ENCODE measurements around the gene FIS1.
"Not testable (repeated sequence)": the region's sequence is repeated elsewhere in the genome, so short reads cannot be mapped to it uniquely, and the experiment has no call there.

Gene FIS1

DNA sequence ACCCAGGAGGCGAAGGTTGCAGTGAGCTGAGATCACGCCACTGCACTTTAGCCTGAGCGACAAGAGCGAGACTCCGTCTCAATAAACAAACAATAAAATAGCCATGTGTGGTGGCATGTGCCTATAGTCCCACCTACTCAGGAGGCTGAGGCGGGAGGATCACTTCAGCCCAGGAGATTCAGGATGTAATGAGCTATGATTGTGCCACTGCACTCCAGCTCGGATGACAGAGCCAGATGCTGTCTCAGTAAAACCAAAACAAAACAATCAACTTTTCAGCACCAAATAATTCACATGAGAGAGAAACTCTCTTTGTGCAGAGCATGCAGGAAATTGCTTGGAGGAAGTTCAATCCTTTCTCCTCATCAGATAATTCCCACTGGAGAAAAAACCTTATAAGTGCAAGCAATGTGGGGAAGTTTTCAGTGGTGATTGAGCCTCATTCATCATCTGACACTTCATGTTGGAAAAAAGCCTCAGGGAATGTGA lies 13.4 kb upstream of the FIS1 start:
- no peak for TF ChIP-seq Cebpa-rat (IDR thresholded peaks at IDR 0.05)

DNA sequence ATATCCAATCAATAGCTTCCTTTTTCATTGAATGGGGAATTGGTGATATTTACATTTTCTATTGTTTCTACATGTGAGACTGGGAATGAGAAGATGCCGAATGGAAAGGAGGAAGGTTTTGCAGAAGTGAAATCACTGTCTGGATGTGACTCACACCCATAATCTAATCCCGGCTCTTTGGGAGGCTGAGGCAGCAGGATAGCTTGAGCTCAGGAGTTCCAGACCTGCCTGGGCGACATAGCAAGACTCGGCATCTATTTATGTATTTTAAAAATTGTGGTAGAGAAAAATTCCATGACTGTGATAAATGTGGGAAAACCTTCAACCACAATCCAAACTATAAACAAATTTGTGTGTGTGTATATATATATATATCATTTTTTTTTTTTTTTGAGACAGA lies 10.9 kb upstream of the FIS1 start:
- peaks cover 0 to 11% (median 9%) of the 10 kb centered on the region in 11 experiments; a peak in 16 of 22 replicates for H4K20me1 ChIP-seq
- H3K4me2 ChIP-seq = peak overlapping the region in 2 of 11 experiments; percentile 41 to 53; a peak in 3 of 22 replicates
- H3K27ac ChIP-seq = no peak overlapping the region
- peaks cover 8 to 29% (median 16%) of the 10 kb centered on the region in 10 experiments for H3K4me1 ChIP-seq
- H3K9me3 ChIP-seq (replicated peaks in 1 of 11) = no peaks in the 10 kb centered on the region
- H3K4me3 ChIP-seq = no peak overlapping the region
- H3K27me3 ChIP-seq = no peaks in the 10 kb centered on the region
- TF ChIP-seq Cebpa-rat (IDR thresholded peaks at IDR 0.05) = no peak
- no peak overlapping the region for H3K9ac ChIP-seq
- H3K36me3 ChIP-seq = peaks cover 0 to 3% (median under 1%) of the 10 kb centered on the region in 11 experiments; a peak in 4 of 22 replicates

More for the DNA sequence above, 13.4 kb upstream of the FIS1 start:
- H3K9me3 ChIP-seq (replicated peaks in 1 of 11) = no peaks in the 10 kb centered on the region
- peak overlapping the region in 2 of 11 experiments; percentile 10 to 12; a peak in 2 of 22 replicates for H3K4me2 ChIP-seq
- H3K27ac ChIP-seq = no peak overlapping the region
- no peaks in the 10 kb centered on the region for H3K36me3 ChIP-seq
- no peaks in the 10 kb centered on the region for H4K20me1 ChIP-seq
- H3K4me3 ChIP-seq = no peak overlapping the region
- H3K4me1 ChIP-seq = peaks cover 0 to 24% (median 6%) of the 10 kb centered on the region in 10 experiments; a peak in 15 of 20 replicates
- H3K27me3 ChIP-seq = no peaks in the 10 kb centered on the region
- H3K9ac ChIP-seq = 0 out of 22 replicates have a peak overlapping the region, but pooled peaks of 1 of the 11 experiments have one; percentile 8

DNA sequence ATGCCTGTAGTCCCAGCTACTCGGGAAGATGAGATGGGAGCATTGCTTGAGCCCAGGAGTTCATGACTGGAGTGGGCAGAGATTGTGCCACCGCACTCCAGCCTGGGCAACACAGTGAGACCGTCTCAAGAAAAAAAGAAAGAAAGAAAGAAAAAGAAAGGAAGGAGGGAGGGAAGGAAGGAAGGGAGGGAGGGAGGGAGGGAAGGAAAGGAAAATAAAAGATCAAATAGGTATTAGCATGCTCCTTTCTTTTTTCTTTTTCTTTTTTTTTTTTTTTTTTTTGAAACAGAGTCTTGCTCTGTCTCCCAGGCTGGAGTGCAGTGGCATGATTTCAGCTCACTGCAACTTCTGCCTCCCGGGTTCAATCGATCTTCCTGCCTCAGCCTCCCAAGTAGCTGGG lies 8.3 kb upstream of the FIS1 start:
- not testable (repeated sequence) for H3K9me3 ChIP-seq (replicated peaks in 1 of 11); H3K27ac ChIP-seq; H3K27me3 ChIP-seq; H3K4me3 ChIP-seq; H3K9ac ChIP-seq
- Histone ChIP-seq H3K4me1 (peaks cover 18 to 47% (median 31%) of the 10 kb centered on the region in 10 experiments), H4K20me1 (peaks cover 11 to 37% (median 31%) of the 10 kb centered on the region in 11 experiments; a peak in 18 of 22 replicates), H3K36me3 (peaks cover 12 to 28% (median 23%) of the 10 kb centered on the region in 11 experiments), H3K4me2 (peak overlapping the region in 2 of 11 experiments; percentile 70 to 72; a peak in 1 of 22 replicates)

DNA sequence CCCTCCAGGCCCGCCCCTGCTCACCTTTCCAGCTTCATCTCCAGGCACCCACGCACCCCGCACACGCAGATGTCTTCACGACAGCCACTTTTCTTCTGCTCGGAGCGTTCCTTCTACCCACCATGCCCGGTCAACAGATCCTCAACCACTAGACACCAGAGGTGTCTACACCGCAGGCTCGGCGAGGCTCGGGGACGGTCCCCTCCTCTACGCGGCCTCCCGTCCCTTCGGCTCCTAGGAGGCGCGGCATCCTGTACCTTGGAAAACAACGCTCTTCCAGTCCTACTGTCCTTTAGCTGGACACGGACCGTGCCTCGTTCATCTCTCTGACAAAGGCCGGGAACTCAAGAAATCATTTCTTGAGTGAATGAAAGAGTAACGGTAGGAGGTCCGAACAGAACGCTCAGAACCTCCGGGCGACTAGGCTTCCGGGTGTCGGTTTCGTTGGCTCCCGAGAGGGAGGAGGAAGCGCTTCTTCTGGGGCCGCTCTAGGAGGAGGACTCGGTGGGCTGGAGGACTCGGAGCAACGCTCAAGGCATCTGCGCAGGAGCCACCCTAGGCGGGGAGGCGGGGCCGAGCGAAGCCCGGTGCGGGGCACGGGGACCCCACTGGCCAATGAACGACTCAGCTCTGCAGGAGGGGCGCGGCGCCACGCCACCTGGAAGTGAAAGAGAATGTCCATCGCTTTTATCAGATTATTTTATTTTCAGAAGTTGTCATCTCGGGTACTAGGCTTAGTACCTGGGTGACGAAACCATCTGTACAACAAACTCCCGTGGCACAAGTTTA lies 7.2 kb upstream of the FIS1 start:
- peak overlapping the region; percentile 74 to 90 (median 82) for H3K27ac ChIP-seq
- H3K4me1 ChIP-seq = peaks cover 18 to 47% (median 30%) of the 10 kb centered on the region in 10 experiments
- H3K27me3 ChIP-seq = no peaks in the 10 kb centered on the region
- peak overlapping the region; percentile 84 to 94 (median 90) for H3K9ac ChIP-seq
- H3K4me2 ChIP-seq = peak overlapping the region; percentile 90 to 99 (median 96)
- TF ChIP-seq Cebpa-rat (IDR thresholded peaks at IDR 0.05) = no peak
- H4K20me1 ChIP-seq = peaks cover 14 to 49% (median 38%) of the 10 kb centered on the region in 11 experiments; a peak in 18 of 22 replicates
- peaks cover 18 to 38% (median 32%) of the 10 kb centered on the region in 11 experiments for H3K36me3 ChIP-seq
- H3K4me3 ChIP-seq = peak overlapping the region; percentile 76 to 99 (median 96)
- no peaks in the 10 kb centered on the region for H3K9me3 ChIP-seq (replicated peaks in 1 of 11)

DNA sequence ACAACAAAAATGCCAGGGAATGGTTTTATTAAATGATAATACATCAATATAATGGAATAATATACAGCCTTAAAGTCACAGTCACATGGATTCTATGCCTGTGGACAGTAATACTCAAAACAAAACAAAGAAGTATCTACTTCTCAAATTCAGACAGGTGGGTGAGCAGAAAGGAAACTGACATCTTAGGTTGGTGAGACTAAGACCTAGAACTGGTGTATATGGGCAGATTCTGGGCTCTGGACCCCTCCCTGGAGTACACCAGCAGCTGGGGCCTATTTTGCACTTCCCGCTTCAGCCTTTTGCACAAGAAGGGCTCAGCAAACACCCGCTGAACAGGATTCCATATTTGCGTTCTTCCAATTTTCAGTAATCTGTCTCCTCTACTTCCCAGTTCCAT lies 5.4 kb upstream of the FIS1 start:
- Histone ChIP-seq H3K27ac (peak overlapping the region in 4 of 11 experiments; percentile 11 to 27 (median 14); a peak in 1 of 22 replicates), H3K27me3 (no peaks in the 10 kb centered on the region), H3K4me1 (peaks cover 27 to 42% (median 36%) of the 10 kb centered on the region in 10 experiments), H3K36me3 (peaks cover 28 to 55% (median 48%) of the 10 kb centered on the region in 11 experiments), H3K9ac (peak overlapping the region; percentile 84 to 94 (median 90)), H3K9me3 (replicated peaks in 1 of 11) (no peaks in the 10 kb centered on the region), H3K4me3 (peak overlapping the region; percentile 76 to 99 (median 96); a peak in 18 of 20 replicates), H4K20me1 (peaks cover 14 to 66% (median 42%) of the 10 kb centered on the region in 11 experiments; a peak in 18 of 22 replicates), H3K4me2 (peak overlapping the region; percentile 90 to 99 (median 96))
- no peak for TF ChIP-seq Cebpa-rat (IDR thresholded peaks at IDR 0.05)

DNA sequence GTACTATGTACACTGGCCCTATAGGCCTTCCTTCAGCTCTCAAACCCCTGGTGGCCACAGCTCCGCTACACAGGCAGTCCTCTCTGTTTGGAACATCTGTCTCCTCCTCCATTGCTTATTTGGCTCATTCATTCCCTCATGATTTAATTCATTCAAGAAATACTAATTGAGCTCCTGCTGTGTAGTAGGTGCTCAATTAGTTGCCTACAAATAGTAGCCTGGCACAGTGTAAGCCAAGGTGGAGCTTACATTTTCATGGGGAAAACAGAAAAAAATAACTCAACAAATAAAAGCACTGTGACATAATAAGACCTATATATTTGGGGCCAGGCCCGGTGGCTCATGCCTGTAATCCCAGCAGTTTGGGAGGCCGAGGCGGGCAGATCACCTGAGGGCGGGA lies 3.4 kb upstream of the FIS1 start:
- Histone ChIP-seq H3K36me3 (peaks cover 28 to 62% (median 51%) of the 10 kb centered on the region in 11 experiments), H3K9me3 (replicated peaks in 1 of 11) (no peaks in the 10 kb centered on the region), H3K27ac (no peak overlapping the region), H4K20me1 (peaks cover 20 to 77% (median 47%) of the 10 kb centered on the region in 11 experiments; a peak in 18 of 22 replicates), H3K4me3 (no peak overlapping the region), H3K4me1 (peaks cover 38 to 50% (median 47%) of the 10 kb centered on the region in 10 experiments), H3K9ac (no peak overlapping the region), H3K27me3 (no peaks in the 10 kb centered on the region), H3K4me2 (no peak overlapping the region)
- TF ChIP-seq Cebpa-rat (IDR thresholded peaks at IDR 0.05) = no peak

DNA sequence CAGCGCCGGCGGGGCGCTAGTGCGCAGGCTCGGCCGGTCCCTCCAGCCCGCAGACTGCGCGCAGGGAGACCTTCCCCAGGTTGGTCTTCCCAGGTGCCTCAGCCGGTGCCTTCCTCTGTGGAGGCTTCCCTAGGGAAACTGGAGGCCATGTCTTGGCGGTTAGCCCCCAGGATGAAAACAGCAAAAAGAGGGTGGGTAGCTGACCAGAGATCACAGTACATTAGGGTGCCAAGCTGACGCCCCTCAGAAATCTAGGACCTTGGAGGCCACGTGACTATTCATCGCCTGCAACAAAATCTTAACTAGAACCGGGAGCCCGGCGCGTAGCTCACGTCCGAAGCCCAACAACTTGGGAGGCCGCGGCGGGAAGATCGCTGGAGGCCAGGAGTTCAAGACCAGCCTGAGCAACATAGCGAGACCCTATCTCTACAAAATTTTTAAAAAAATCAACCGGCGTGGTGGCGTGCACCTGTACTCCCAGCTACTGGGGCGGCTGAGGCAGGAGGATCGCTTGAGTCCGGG lies 327 bp upstream of the FIS1 start:
- TF ChIP-seq Cebpa-rat (IDR thresholded peaks at IDR 0.05) = no peak
- H3K27ac ChIP-seq = peak overlapping the region; percentile 82 to 93 (median 88); a peak in 21 of 22 replicates
- H3K4me1 ChIP-seq = peaks cover 52 to 64% (median 61%) of the 10 kb centered on the region in 10 experiments
- H3K9me3 ChIP-seq (replicated peaks in 1 of 11) = no peaks in the 10 kb centered on the region
- H3K4me3 ChIP-seq = peak overlapping the region; percentile 71 to 81 (median 78)
- peak overlapping the region; percentile 77 to 96 (median 92) for H3K4me2 ChIP-seq
- peaks cover 11 to 65% (median 38%) of the 10 kb centered on the region in 11 experiments; a peak in 17 of 22 replicates for H4K20me1 ChIP-seq
- peak overlapping the region; percentile 83 to 94 (median 89) for H3K9ac ChIP-seq
- H3K36me3 ChIP-seq = peaks cover 38 to 79% (median 65%) of the 10 kb centered on the region in 11 experiments
- H3K27me3 ChIP-seq = no peaks in the 10 kb centered on the region

DNA sequence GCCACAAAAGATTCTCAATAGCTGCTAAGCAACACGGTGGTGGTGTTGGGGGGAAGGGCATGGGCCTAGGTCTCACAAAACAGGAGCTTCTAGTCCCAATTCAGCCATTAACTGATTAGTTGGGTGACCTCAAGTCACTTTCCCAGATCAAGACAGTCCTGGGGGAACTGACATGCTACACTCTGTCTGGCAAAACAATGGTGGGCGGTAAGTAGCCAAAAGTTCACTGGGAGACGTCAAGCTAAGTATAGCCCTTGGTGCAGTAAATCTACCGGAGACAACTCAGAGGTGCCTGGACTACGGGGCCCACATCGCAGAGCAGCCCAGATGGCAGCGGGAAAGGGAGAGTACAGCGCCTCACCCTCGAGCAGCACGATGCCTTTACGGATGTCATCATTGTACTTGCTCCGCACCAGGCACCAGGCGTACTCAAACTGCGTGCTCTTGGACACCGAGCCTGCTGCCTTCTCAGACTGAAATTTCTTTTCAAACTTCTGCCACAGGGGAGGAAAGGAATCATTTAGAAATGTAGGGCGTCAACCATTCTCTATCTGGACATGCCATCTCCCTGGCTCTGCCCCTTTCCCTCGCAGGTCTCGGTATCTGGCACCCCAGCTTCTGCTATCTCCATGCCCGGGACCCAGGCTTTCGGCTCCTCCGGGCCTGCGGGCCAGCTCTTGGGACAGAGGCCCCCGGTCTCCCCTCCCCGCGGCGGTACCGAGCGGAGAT lies 1.1 kb downstream of the FIS1 start:
- no peak for TF ChIP-seq Cebpa-rat (IDR thresholded peaks at IDR 0.05)
- Histone ChIP-seq H3K4me2 (peak overlapping the region; percentile 77 to 96 (median 92)), H3K27me3 (no peaks in the 10 kb centered on the region), H3K9me3 (replicated peaks in 1 of 11) (no peaks in the 10 kb centered on the region), H3K9ac (peak overlapping the region; percentile 83 to 94 (median 89)), H3K27ac (peak overlapping the region; percentile 82 to 93 (median 88)), H3K36me3 (peaks cover 34 to 76% (median 61%) of the 10 kb centered on the region in 11 experiments; a peak in 20 of 22 replicates), H3K4me1 (peaks cover 59 to 73% (median 63%) of the 10 kb centered on the region in 10 experiments), H3K4me3 (peak overlapping the region; percentile 71 to 81 (median 78)), H4K20me1 (peaks cover 7 to 51% (median 33%) of the 10 kb centered on the region in 11 experiments; a peak in 17 of 22 replicates)
